IPS DF 19.7 (cell line): ENCODE data around the gene FOXA2.

Source experiments
- DNase-seq: peaks from one replicate; pipeline ENCODE4 v3.0.0-alpha.2; 2013; ENCODE audit warnings: low read depth, low spot score

FOXA2 gene

GRCh38 chr20:22536956-22537756 lies 47.2 kb downstream of the FOXA2 start:
- DNase-seq: no peak

GRCh38 chr20:22536141-22536828 lies 48.1 kb downstream of the FOXA2 start:
- DNase-seq: no peak

- no peak for DNase-seq
Observed at GRCh38 chr20:22535483-22535882, 48.9 kb downstream of the FOXA2 start.

GRCh38 chr20:22533823-22534751 lies 50.3 kb downstream of the FOXA2 start:
- DNase-seq: no peak

- DNase-seq: no peak
Observed at GRCh38 chr20:22532598-22532997, 51.8 kb downstream of the FOXA2 start.

GRCh38 chr20:22531756-22532155 lies 52.6 kb downstream of the FOXA2 start:
- DNase-seq: no peak

GRCh38 chr20:22531056-22531615 lies 53.2 kb downstream of the FOXA2 start:
- DNase-seq: no peak
